Lower leg skin (tissue), 3 donors: ENCODE measurements around the gene KRTAP9-7.

ENCODE experiments used
- CTCF ChIP-seq, 3 donors: fragments of 450-650 bp; IDR thresholded peaks; one replicate each; pipeline ENCODE4 v1.5.1; 2016; ENCODE audit warnings: antibody characterized with exemption in 3 of 3, mild to moderate bottlenecking in 3 of 3, moderate library complexity in 2 of 3
- POLR2A ChIP-seq, 2 donors: fragments of 450-650 bp; IDR thresholded peaks; one replicate each; pipeline ENCODE4 v1.6.1; 2016 to 2017; ENCODE audit warnings: antibody characterized with exemption in 2 of 2, mild to moderate bottlenecking in 1 of 2, moderate library complexity in 1 of 2

GRCh38 chr17:41230094-41230493 lies 45.4 kb upstream of the KRTAP9-7 start:
- no peak for TF ChIP-seq CTCF (IDR thresholded peaks at IDR 0.05)
- TF ChIP-seq POLR2A (IDR thresholded peaks at IDR 0.05), result no peak
